Neural cell (in vitro differentiated cells): ENCODE results near the gene SUCLG2.

Experiments used
- CTCF ChIP-seq: fragments of 450-650 bp; IDR thresholded peaks from 2 replicates; pipeline ENCODE4 v1.5.1; 2014; ENCODE audit warnings: antibody characterized with exemption, mild to moderate bottlenecking, moderate library complexity; ENCODE audit not compliant: poor library complexity, severe bottlenecking
- EP300 ChIP-seq: fragments of 450-650 bp; conservative IDR thresholded peaks from 2 replicates; pipeline ENCODE4 v1.6.1; 2014; ENCODE audit warnings: antibody characterized with exemption, mild to moderate bottlenecking, moderate library complexity; ENCODE audit not compliant: poor library complexity, severe bottlenecking
- MXI1 ChIP-seq: fragments of 450-650 bp; conservative IDR thresholded peaks from 2 replicates; pipeline ENCODE4 v1.6.1; 2014; ENCODE audit warnings: antibody characterized with exemption, mild to moderate bottlenecking; ENCODE audit not compliant: poor library complexity, severe bottlenecking
- POLR2AphosphoS5 ChIP-seq: IDR thresholded peaks from 2 replicates; pipeline ENCODE4 v1.6.1; 2012
- TF ChIP-seq, protein P1 (sequence below): IDR thresholded peaks from 2 replicates; pipeline ENCODE4 v1.6.1; 2012; ENCODE audit warnings: borderline replicate concordance

- no peak for TF ChIP-seq CTCF
- TF ChIP-seq MXI1, result no peak
- no peak for TF ChIP-seq EP300
- no peak for TF ChIP-seq POLR2AphosphoS5
- TF ChIP-seq, protein P1, sequence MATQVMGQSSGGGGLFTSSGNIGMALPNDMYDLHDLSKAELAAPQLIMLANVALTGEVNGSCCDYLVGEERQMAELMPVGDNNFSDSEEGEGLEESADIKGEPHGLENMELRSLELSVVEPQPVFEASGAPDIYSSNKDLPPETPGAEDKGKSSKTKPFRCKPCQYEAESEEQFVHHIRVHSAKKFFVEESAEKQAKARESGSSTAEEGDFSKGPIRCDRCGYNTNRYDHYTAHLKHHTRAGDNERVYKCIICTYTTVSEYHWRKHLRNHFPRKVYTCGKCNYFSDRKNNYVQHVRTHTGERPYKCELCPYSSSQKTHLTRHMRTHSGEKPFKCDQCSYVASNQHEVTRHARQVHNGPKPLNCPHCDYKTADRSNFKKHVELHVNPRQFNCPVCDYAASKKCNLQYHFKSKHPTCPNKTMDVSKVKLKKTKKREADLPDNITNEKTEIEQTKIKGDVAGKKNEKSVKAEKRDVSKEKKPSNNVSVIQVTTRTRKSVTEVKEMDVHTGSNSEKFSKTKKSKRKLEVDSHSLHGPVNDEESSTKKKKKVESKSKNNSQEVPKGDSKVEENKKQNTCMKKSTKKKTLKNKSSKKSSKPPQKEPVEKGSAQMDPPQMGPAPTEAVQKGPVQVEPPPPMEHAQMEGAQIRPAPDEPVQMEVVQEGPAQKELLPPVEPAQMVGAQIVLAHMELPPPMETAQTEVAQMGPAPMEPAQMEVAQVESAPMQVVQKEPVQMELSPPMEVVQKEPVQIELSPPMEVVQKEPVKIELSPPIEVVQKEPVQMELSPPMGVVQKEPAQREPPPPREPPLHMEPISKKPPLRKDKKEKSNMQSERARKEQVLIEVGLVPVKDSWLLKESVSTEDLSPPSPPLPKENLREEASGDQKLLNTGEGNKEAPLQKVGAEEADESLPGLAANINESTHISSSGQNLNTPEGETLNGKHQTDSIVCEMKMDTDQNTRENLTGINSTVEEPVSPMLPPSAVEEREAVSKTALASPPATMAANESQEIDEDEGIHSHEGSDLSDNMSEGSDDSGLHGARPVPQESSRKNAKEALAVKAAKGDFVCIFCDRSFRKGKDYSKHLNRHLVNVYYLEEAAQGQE, result no peak
Measured at GRCh38 chr3:67531181-67532101, 123.0 kb downstream of the SUCLG2 start.
